Endothelial cell of umbilical vein (primary cell): ENCODE data around the gene STARD4. TPM values are rescaled to one million over a fixed set of nuclear protein-coding genes. Genes with fewer than 3 reads are reported as not detected.

Source experiments
- BruUV-seq: library from RNA; stranded (reverse); fragments of 400-500 nt; replicated peaks from 2 replicates; lab custom pipeline; 2021; lab: Mats Ljungman, UMichigan
- CTCF ChIA-PET: fragments of 300-600, 350-600 bp; sonication (Branson Sonifier 250); formaldehyde crosslinking; loops from one replicate; lab custom pipeline; 2021; ENCODE audit warnings: antibody characterized with exemption, inconsistent platforms; lab: Charles Lee
- POLR2A ChIA-PET: fragments of 300-600, 350-600 bp; sonication (Branson Sonifier 250); formaldehyde crosslinking; loops from one replicate; lab custom pipeline; 2021; ENCODE audit warnings: antibody characterized with exemption, inconsistent platforms; lab: Charles Lee
- DNase-seq: peaks from one replicate; pipeline ENCODE4 v3.0.0-alpha.2; 2011; ENCODE audit warnings: low read depth, low spot score
- FAIRE-seq: peaks from 2 replicates; lab custom pipeline; 2011; peaks lifted over from hg19 to GRCh38; lab: Jason Lieb, UNC
- H2AFZ ChIP-seq: 2 replicates; pipeline ENCODE4 v1.6.0; 2012; ENCODE audit warnings: low read depth, low read length, control low read depth, inconsistent platforms
- H3K27ac ChIP-seq: 2 replicates; pipeline ENCODE4 v1.5.1; 2011; ENCODE audit warnings: low read depth, mild to moderate bottlenecking, control low read depth, low read length, moderate library complexity; ENCODE audit not compliant: insufficient read depth
- H3K27me3 ChIP-seq, 2 experiments: 2 replicates each; pipeline versions ENCODE4 v1.6.0 to v1.6.1; 2011; ENCODE audit warnings: low read length in 2 of 2, mixed read lengths in 1 of 2; ENCODE audit not compliant: control insufficient read depth in 2 of 2, insufficient read depth in 2 of 2
- H3K36me3 ChIP-seq, 2 experiments: 2 replicates in 1 of 2; 3 replicates in 1 of 2; pipeline ENCODE4 v1.5.1; 2011; ENCODE audit warnings: low read length in 2 of 2, mild to moderate bottlenecking in 1 of 2, moderate library complexity in 1 of 2; ENCODE audit not compliant: control insufficient read depth in 2 of 2, insufficient read depth in 2 of 2; ENCODE audit errors: extremely low read depth in 1 of 2
- H3K4me1 ChIP-seq: 3 replicates; pipeline ENCODE4 v1.5.1; 2011; ENCODE audit warnings: mild to moderate bottlenecking, low read length; ENCODE audit not compliant: control insufficient read depth, insufficient read depth; ENCODE audit errors: extremely low read depth
- H3K4me2 ChIP-seq: 2 replicates; pipeline ENCODE4 v1.6.1; 2011; ENCODE audit warnings: low read length, control low read depth, mixed read lengths; ENCODE audit not compliant: insufficient read depth
- H3K4me3 ChIP-seq, 3 experiments: fragments of 200-600 bp in 1 of 3; sonication (generic), shearing (Covaris generic) in 1 of 3; replicated peaks in 1 of 3; 2 replicates each; pipeline ENCODE4 v1.5.1; 2011 to 2016; ENCODE audit warnings: control low read depth in 3 of 3, low read length in 3 of 3, mild to moderate bottlenecking in 2 of 3, inconsistent platforms in 1 of 3, low read depth in 1 of 3, moderate library complexity in 1 of 3; ENCODE audit not compliant: insufficient read depth in 1 of 3
- H3K79me2 ChIP-seq: 2 replicates; pipeline ENCODE4 v1.6.0; 2012; ENCODE audit warnings: low read length, inconsistent platforms; ENCODE audit not compliant: control insufficient read depth, insufficient read depth
- H3K9ac ChIP-seq: replicated peaks from 2 replicates; pipeline ENCODE3; 2011; ENCODE audit warnings: low read length, control low read depth; ENCODE audit not compliant: insufficient read depth; ENCODE audit errors: extremely low read depth
- H3K9me1 ChIP-seq: replicated peaks from 3 replicates; pipeline ENCODE4 v1.6.0; 2011; ENCODE audit warnings: mild to moderate bottlenecking, low read length; ENCODE audit not compliant: control insufficient read depth, insufficient read depth; ENCODE audit errors: extremely low read depth
- H3K9me3 ChIP-seq: replicated peaks from 2 replicates; pipeline ENCODE4 v1.5.1; 2012; ENCODE audit warnings: low read length, inconsistent platforms; ENCODE audit not compliant: control insufficient read depth, insufficient read depth
- H4K20me1 ChIP-seq: replicated peaks from 2 replicates; pipeline ENCODE3; 2011; ENCODE audit warnings: mild to moderate bottlenecking, low read length; ENCODE audit not compliant: control insufficient read depth, insufficient read depth; ENCODE audit errors: extremely low read depth
- FOS ChIP-seq: IDR thresholded peaks from 2 replicates; pipeline ENCODE4 v1.6.1; 2011; ENCODE audit warnings: mild to moderate bottlenecking, low read length, moderate library complexity, borderline replicate concordance; ENCODE audit not compliant: insufficient read depth
- GATA2 ChIP-seq: IDR thresholded peaks from 2 replicates; pipeline ENCODE4 v1.7.0; 2011; ENCODE audit warnings: low read depth, mild to moderate bottlenecking, moderate library complexity, mixed read lengths, low read length; ENCODE audit not compliant: insufficient read length, insufficient read depth
- JUN ChIP-seq: IDR thresholded peaks from 2 replicates; pipeline ENCODE4 v1.6.1; 2011; ENCODE audit warnings: borderline replicate concordance, low read depth; ENCODE audit not compliant: insufficient read length, insufficient read depth
- MAX ChIP-seq: IDR thresholded peaks from 2 replicates; pipeline ENCODE4 v1.6.1; 2011; ENCODE audit not compliant: insufficient read depth, insufficient read length
- MYC ChIP-seq: IDR thresholded peaks from one replicate; pipeline ENCODE4 v1.6.1; 2011; ENCODE audit warnings: mild to moderate bottlenecking, low read depth, low read length
- POLR2A ChIP-seq: IDR thresholded peaks from 2 replicates; pipeline ENCODE4 v1.6.1; 2012; ENCODE audit warnings: low read depth, mild to moderate bottlenecking, control low read depth, low read length
- dilution Hi-C: fragments of 300-500 bp; cut with MboI; formaldehyde crosslinking; loops from one replicate; pipeline ENCODE4 v1.15.0; 2019; ENCODE audit warnings: low sequenced_read_pairs; ENCODE audit not compliant: extremely low pct_ligation_motif_present
- intact Hi-C: fragments of 100-400 bp; cut with micrococcal nuclease; formaldehyde crosslinking; loops from one replicate; pipeline ENCODE4 v1.10.0; 2022
- polyA plus RNA-seq, 4 experiments: library from polyadenylated mRNA; depleted of rRNA in 3 of 4; stranded (reverse) in 3 of 4; unstranded in 1 of 4; fragments of >200 nt; gene quantifications; 2 replicates each; pipeline versions ENCODE4 v1.2.1 to v1.2.3, GENCODE V29; 2011 to 2012; ENCODE audit warnings: missing spikeins in 1 of 4
- total RNA-seq: library from RNA; stranded (reverse); gene quantifications from 2 replicates; pipeline ENCODE4 v1.2.3, GENCODE V29; 2021
- TF ChIP-seq, protein P1 (sequence below), 2 donors: IDR thresholded peaks; 1 replicate in 1 of 2; 2 replicates in 1 of 2; pipeline ENCODE4 v1.5.1; 2011; ENCODE audit warnings: low read length in 2 of 2, mild to moderate bottlenecking in 2 of 2, moderate library complexity in 2 of 2, control low read depth in 1 of 2, inconsistent platforms in 1 of 2, low read depth in 1 of 2; ENCODE audit not compliant: insufficient read depth in 1 of 2; ENCODE audit errors: extremely low read depth in 1 of 2

STARD4 gene
- total and polyA plus RNA-seq, 2 donors (not counting 3 experiments of a cell fraction or from before 2014, with no cell fraction given) = 33.6 to 77.1 TPM

- intact Hi-C loops (loop anchor here (10.0 kb wide), 1 partner anchor 262 kb away; the partner anchor contains the start of gene CAMK4), dilution Hi-C loops (no loop called here)
- Histone ChIP-seq H3K9me1 (no peaks in the 10 kb centered on the region), H3K4me3 (no peak overlapping the region), H3K36me3 (no peaks in the 10 kb centered on the region), H3K4me2 (no peak overlapping the region), H3K79me2 (no peaks in the 10 kb centered on the region), H3K4me1 (peaks cover 5% of the 10 kb centered on the region), H3K9ac (no peak overlapping the region), H2AFZ (no peak overlapping the region), H3K9me3 (no peaks in the 10 kb centered on the region), H3K27ac (no peak overlapping the region), H4K20me1 (no peaks in the 10 kb centered on the region), H3K27me3 (no peaks in the 10 kb centered on the region)
- no TSS peak for BruUV-seq
- FAIRE-seq (no peak), DNase-seq (no peak)
- POLR2A ChIA-PET = no interaction called here
- TF ChIP-seq GATA2 = no peak
- TF ChIP-seq POLR2A = no peak
- no peak for TF ChIP-seq JUN
- TF ChIP-seq MAX = no peak
- TF ChIP-seq MYC = no peak
- TF ChIP-seq FOS = peak; percentile 6
- TF ChIP-seq, protein P1, sequence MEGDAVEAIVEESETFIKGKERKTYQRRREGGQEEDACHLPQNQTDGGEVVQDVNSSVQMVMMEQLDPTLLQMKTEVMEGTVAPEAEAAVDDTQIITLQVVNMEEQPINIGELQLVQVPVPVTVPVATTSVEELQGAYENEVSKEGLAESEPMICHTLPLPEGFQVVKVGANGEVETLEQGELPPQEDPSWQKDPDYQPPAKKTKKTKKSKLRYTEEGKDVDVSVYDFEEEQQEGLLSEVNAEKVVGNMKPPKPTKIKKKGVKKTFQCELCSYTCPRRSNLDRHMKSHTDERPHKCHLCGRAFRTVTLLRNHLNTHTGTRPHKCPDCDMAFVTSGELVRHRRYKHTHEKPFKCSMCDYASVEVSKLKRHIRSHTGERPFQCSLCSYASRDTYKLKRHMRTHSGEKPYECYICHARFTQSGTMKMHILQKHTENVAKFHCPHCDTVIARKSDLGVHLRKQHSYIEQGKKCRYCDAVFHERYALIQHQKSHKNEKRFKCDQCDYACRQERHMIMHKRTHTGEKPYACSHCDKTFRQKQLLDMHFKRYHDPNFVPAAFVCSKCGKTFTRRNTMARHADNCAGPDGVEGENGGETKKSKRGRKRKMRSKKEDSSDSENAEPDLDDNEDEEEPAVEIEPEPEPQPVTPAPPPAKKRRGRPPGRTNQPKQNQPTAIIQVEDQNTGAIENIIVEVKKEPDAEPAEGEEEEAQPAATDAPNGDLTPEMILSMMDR (IDR thresholded peaks at IDR 0.05; ENCODE audit: extremely low read depth in 1 of 2, insufficient read depth in 1 of 2, low read depth in 1 of 2, low read length in 2 of 2) = no peak
- CTCF ChIA-PET = interaction anchor here (0.8 kb wide), 1 partner anchor 44 kb away, joined by 3 read pairs; no protein-coding TSS in a partner anchor
These were observed 25.4 kb downstream of the STARD4 start for GRCh38 chr5:111486926-111487325.
